Fibroblast of upper back skin (primary cell): Measurements from ENCODE around the gene KRT71.

Experiments used
- DNase-seq: peaks from one replicate; pipeline ENCODE4 v3.0.0-alpha.2; 2013

The KRT71 gene

DNA sequence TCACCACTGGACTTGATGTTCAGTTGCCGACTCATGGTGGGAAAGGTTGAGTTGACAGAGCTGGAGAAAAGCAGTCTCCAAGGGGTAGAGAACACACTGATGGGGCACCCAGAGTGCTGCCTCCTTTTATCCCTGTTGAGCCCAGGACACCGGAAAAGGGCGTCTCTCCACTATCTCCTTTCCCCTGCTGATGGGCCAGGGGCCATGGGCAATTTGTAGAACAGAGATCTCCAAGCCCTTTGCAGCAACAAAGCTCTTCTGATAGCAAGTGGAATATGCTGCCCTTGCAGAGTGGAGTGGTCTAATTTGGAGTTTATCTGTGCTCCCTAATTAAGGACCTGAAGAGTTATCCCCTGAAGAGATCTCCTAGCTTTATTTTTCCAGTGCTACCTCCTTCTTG lies 20.8 kb upstream of the KRT71 start, which contains the start of gene KRT74:
KRT74 (minus strand) TSS at position 101 of the 400 bp plus-strand sequence; CDS start at position 35, 66 bp downstream.
- no peak for DNase-seq

DNA sequence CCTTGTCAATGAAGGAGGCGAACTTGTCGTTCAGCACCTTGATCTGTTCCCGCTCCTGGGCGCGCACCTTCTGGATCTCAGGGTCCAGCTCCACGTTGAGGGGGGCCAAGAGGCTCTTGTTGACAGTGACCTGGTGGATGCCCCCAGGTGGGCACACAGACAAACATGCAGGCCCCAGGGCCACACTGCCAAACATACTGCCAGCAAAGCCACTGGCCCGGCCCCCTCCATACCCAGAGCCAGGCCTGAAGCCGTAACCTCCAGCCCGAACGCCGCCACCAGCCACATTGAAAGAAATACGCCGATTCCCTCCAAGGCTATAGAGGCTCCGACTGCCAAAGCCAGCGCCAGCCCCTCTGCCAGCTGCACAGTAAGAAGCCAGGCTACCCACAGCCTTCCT lies 20.4 kb upstream of the KRT71 start:
- DNase-seq = no peak

GRCh38 chr12:52570511-52570910 lies 17.6 kb upstream of the KRT71 start:
- DNase-seq = no peak

DNA sequence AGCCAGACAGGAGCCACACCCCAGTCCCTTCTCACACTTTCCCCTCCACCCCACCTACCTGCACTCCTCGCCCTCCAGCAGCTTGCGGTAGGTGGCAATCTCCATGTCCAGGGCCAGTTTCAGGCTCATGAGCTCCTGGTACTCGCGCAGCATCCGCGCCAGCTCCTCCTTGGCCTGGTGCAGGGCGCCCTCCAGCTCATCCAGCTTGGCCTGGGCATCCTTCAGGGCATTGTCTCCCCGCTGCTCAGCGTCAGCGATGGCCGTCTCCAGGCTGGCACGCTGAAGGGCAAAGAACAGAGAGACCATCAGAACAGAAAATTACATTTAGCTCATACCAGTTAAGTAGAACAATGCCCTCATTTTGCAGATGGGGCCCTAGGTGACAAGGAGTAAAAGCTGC lies 15.2 kb upstream of the KRT71 start:
- DNase-seq = no peak

GRCh38 chr12:52566847-52567291 lies 13.9 kb upstream of the KRT71 start:
- no peak for DNase-seq

DNA sequence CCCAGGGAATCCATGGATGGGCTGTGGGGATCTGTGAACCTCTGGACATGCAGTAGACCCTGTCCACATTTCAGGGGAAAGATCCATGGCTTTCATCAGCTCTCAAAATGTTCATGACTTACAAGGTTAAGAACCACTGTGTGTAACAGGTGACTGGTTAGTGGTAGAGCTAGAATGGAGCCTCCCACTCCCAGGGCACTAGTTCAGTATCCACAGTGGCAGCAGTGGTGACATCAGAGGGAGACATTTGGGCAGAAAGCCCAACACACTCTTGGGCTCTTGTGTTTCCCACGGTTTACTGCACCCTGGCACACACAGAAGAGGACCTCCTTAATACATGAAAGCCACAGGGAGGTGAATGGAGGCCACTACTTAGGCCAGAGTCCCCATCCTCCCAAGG lies 11.6 kb upstream of the KRT71 start:
- no peak for DNase-seq

DNA sequence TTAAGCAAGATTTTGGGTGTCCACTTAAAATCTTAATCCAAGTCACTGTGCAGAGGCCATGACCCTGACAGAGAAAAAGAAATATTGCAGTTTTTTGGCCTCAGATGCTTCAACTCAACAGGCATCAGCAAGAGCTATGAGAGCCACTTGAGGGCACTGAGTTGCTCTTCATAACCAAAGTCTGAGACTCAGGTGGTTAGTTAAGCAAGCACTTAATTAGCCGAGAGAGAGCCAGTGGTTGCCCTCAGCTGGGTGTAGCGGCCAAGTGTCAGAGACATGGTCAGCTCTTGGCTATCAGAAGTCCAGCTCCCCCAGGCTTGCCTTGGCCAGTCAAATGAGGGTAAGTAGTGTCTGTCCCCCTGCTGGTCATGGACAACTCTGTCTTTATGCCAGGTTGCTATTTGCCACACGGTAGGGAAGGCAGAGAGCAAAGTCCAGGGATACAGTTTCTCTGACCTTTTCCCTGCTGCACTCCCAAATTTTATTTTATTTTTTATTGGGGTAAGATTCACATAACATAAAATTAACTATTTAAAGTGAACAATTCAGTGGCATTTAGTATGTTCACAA lies 9.0 kb upstream of the KRT71 start:
- no peak for DNase-seq

GRCh38 chr12:52559979-52560378 lies 7.0 kb upstream of the KRT71 start:
- no peak for DNase-seq

DNA sequence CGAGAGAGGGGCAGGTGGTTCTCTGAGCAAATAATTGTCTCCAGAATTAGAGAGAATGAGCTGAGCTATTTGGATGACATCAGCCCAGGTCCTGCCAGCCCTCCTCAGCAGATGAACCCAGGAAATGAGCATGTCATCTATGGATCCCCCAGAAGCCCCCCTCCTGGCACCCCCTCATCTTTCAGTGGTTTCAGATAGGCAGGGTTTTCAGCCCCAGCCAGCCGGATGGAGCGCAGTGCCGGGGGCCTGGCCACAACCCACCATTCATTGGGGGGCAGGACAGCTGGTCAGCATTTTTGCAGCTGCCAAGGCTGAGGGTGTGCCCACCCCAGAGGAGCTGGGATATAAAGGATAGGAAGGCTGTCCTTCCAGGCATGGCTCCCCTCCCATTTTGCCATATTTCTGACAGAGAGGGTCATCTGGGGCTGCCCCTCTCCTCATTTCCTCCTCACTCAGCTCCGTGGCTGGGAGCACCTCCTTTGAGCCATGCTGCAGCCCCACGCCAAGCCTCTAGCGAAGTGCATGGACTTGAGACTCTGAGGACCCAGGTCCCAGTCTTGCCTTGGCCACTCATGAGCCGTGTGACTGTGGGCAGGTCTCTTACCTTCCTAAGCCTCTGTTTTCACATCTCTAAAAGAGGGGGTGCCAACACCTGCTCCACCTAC lies 6.0 kb upstream of the KRT71 start:
- DNase-seq = no peak

DNA sequence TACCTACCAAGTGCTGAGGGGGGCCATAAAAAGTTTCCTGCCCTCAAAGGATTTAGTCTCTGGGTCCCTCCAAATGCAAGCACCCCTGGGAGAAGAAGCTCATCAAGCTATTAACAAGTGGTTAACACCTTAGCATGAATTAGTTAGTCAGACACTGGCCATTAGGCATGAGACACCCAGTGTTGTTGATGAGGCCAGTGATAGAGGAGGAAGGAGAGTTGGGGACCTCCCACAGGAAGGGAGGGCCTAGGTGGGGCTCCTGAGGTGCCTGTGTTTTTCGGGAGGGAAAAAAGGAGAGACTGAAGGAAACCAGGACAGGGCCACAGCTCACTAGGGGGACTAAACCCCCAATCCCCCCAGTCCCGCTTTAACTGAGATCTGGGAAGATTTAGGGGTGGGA lies 4.5 kb upstream of the KRT71 start:
- DNase-seq = no peak

GRCh38 chr12:52555577-52555976 lies 2.6 kb upstream of the KRT71 start:
- no peak for DNase-seq

- DNase-seq = no peak
These were observed 890 bp downstream of the KRT71 start for GRCh38 chr12:52552055-52552454.

GRCh38 chr12:52551216-52551865 lies 1.6 kb downstream of the KRT71 start:
- DNase-seq = no peak

GRCh38 chr12:52546126-52546525 lies 6.8 kb downstream of the KRT71 start:
- DNase-seq = no peak

DNA sequence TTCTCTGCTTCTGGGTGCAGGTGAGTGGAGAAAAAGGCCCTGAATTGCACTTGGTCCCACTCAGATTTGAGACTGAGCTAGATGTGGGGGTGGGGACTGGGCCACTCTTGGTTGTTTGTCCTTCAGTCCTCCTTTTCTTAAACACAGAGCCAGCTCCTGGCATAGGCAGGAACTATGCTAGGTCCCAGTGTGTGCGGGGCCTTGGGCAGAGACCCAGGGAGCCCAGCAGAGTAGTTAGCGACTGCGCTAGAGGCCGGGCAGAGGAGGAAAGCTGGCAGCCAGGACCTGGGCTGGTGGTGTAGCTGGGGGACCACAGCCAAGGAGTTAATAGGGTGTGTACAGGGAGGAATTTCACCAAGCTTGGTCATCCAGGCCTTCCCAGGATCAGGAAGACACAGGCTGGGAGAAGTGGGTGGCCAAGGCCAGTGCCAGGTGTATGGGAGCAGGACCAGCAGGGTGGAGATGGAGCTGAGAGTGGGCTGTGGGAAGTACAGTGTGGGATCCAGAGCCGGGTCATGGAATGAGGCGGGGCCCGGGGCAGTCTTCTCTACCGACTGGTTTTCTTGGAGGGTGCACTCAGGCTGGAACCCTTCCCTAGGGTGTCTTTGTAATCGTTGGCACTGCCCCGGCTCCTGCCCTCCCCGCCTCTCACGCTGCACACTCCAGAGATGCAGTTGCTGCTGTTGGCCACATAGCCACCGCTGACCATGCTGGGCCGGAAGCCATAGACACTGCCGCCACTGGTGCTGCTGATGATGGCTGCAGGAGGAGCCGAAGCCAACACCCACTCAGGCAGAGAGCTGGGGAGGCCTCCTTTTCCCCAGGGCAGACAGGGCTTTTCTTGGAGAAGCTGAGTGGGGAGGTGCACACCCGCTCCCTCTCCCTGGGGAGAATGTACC lies 8.7 kb downstream of the KRT71 start:
- no peak for DNase-seq

GRCh38 chr12:52542785-52543318 lies 10.1 kb downstream of the KRT71 start:
- DNase-seq = no peak

DNA sequence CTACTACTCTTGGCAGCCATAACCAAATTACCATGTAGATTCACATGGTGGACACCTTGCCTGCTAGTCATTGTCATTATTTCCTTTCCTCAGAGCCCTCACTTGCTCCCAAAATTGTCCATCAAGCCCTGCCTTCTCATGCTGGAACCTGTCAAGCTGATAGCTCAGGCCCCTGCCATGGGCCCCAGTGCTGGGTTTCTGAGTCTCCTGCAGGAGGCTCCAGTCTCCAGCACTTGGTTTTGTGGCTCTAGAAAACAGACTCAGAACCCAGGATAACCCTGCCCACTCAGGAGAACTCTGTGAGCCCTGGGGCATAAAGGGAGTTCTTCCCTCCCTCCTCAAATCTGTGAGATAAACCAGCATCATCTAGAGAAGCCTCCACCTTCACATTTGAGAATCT lies 10.8 kb downstream of the KRT71 start:
- DNase-seq = no peak

GRCh38 chr12:52541709-52542108 lies 11.2 kb downstream of the KRT71 start:
- no peak for DNase-seq

GRCh38 chr12:52540531-52540930 lies 12.4 kb downstream of the KRT71 start:
- no peak for DNase-seq

GRCh38 chr12:52539821-52540173 lies 13.1 kb downstream of the KRT71 start:
- no peak for DNase-seq

DNA sequence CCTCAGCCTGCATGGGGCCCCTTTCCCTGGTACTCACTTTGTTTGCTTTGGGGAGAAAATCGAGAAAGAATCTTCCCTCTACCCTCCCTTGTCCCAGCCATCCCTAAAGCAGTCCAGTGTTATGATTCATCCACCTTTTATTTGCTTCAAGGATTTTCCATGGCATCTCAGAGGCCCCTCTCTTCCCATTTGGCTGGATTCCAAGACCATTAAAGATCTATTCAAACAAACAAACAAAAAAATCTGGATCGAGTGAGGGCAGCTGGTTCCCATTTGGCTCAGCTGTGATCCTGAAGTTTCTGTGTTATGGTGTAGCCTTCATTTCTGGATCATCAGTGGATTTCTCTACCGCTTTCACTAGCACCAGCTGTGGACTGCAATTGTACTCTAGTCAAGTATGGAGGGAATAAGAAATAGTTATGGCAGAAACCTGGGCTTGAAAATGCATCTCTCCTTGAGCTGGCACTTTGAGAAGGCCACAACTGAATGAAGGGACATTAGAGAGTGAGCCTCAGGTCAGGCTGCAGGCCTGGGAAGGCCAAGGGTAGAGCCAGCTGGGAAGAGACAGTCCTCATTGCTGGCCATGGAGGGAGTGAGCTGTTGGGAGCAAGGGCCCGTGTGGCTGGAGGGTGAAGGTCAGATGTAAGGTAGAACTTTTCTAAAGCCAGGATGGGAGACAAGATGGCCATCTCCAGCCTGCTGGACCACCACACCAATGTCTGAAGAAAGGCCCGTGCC lies 13.7 kb downstream of the KRT71 start:
- peak; percentile 77 for DNase-seq

- no peak for DNase-seq
These were observed 15.8 kb downstream of the KRT71 start for GRCh38 chr12:52537101-52537500.
